CD4-positive, CD25-positive, alpha-beta regulatory T cell (primary cell): ENCODE results near the gene CNTN4. TPM values are rescaled to one million over a fixed set of nuclear protein-coding genes. Genes with fewer than 3 reads are reported as not detected.

ENCODE experiments used
- ATAC-seq, 2 donors: fragments of 150-1000 bp; cut with Tn5 transposase; one replicate each; pipeline ENCODE4 v1.10.0; 2021; ENCODE audit warnings: low read depth in 2 of 2, moderate number of reproducible peaks in 2 of 2, moderate library complexity in 1 of 2
- DNase-seq, 3 donors: peaks; one replicate each; pipeline versions ENCODE4 v3.0.0 to v3.0.0-alpha.2; 2012 to 2022; ENCODE audit warnings: mixed read lengths in 1 of 3
- H3K27ac ChIP-seq: one replicate; pipeline ENCODE4 v1.7.0; 2013; ENCODE audit warnings: mild to moderate bottlenecking, low read length; ENCODE audit not compliant: insufficient read depth, poor library complexity, severe bottlenecking
- H3K27me3 ChIP-seq: one replicate; pipeline ENCODE4 v1.7.0; 2013; ENCODE audit warnings: low read length; ENCODE audit not compliant: control insufficient read depth, insufficient read depth
- H3K36me3 ChIP-seq: one replicate; pipeline ENCODE4 v1.7.0; 2013; ENCODE audit warnings: mild to moderate bottlenecking, low read length, moderate library complexity; ENCODE audit not compliant: control insufficient read depth, insufficient read depth
- H3K4me1 ChIP-seq: 2 replicates; pipeline ENCODE4 v1.7.0; 2013; ENCODE audit warnings: mild to moderate bottlenecking, low read length; ENCODE audit not compliant: insufficient read depth, control insufficient read depth, poor library complexity, severe bottlenecking
- H3K4me3 ChIP-seq: one replicate; pipeline ENCODE4 v1.7.0; 2013; ENCODE audit warnings: low read depth, mild to moderate bottlenecking, low read length, moderate library complexity
- H3K9me3 ChIP-seq, 2 experiments: 1 replicate in 1 of 2; 2 replicates in 1 of 2; pipeline ENCODE4 v1.7.0; 2013; ENCODE audit warnings: low read length in 2 of 2, mild to moderate bottlenecking in 1 of 2, moderate library complexity in 1 of 2; ENCODE audit not compliant: control insufficient read depth in 2 of 2
- H3K27ac Mint-ChIP-seq, 3 donors: one replicate each; pipeline ENCODE4 v1.8.0; 2020 to 2022; ENCODE audit warnings: mild to moderate bottlenecking in 3 of 3, mixed read lengths in 3 of 3, moderate library complexity in 2 of 3
- H3K27me3 Mint-ChIP-seq: one replicate; pipeline ENCODE4 v1.8.0; 2022; ENCODE audit warnings: mild to moderate bottlenecking, mixed read lengths
- H3K36me3 Mint-ChIP-seq: one replicate; pipeline ENCODE4 v1.8.0; 2020; ENCODE audit warnings: mixed read lengths
- H3K4me1 Mint-ChIP-seq, 4 donors: one replicate each; pipeline ENCODE4 v1.8.0; 2020 to 2022; ENCODE audit warnings: mixed read lengths in 4 of 4, mild to moderate bottlenecking in 1 of 4
- H3K4me3 Mint-ChIP-seq, 4 donors: one replicate each; pipeline ENCODE4 v1.8.0; 2020 to 2022; ENCODE audit warnings: mild to moderate bottlenecking in 4 of 4, mixed read lengths in 4 of 4, moderate library complexity in 3 of 4
- H3K9me3 Mint-ChIP-seq, 7 donors: one replicate each; pipeline ENCODE4 v1.8.0; 2020 to 2022; ENCODE audit warnings: mixed read lengths in 7 of 7, mild to moderate bottlenecking in 3 of 7, moderate library complexity in 2 of 7
- polyA plus RNA-seq, 4 donors: library from polyadenylated mRNA; unstranded; fragments of 300-500 nt; fragmentation: Illumina TruSeq; gene quantifications; one replicate each; pipeline ENCODE4 v1.2.3, GENCODE V29; 2021
- total RNA-seq: library from RNA; stranded (reverse); gene quantifications from one replicate; pipeline ENCODE4 v1.2.3, GENCODE V29; 2022

Gene CNTN4
- total and polyA plus RNA-seq, 5 donors from 2014 or later: not detected

GRCh38 chr3:2441558-2441957 is 342.9 kb downstream of the CNTN4 start:
- H3K4me1 Mint-ChIP-seq: no peaks in the 10 kb centered on the region

GRCh38 chr3:2446146-2446545 is 347.5 kb downstream of the CNTN4 start:
- Histone ChIP-seq H3K27me3 (no peaks in the 10 kb centered on the region), H3K27ac (no peak overlapping the region), H3K36me3 (no peaks in the 10 kb centered on the region), H3K4me1 (no peaks in the 10 kb centered on the region), H3K4me3 (no peak overlapping the region), H3K9me3 (no peaks in the 10 kb centered on the region)
- DNase-seq (no peak), ATAC-seq (no peak)
- no peaks in the 10 kb centered on the region for H3K36me3 Mint-ChIP-seq
- H3K27ac Mint-ChIP-seq: no peak overlapping the region
- H3K9me3 Mint-ChIP-seq: peaks cover 0 to 10% (median 2%) of the 10 kb centered on the region in 7 donors
- H3K27me3 Mint-ChIP-seq: no peaks in the 10 kb centered on the region
- no peak overlapping the region for H3K4me3 Mint-ChIP-seq
- no peaks in the 10 kb centered on the region for H3K4me1 Mint-ChIP-seq

More at GRCh38 chr3:2441558-2441957, 342.9 kb downstream of the CNTN4 start:
- H3K9me3 Mint-ChIP-seq: peaks cover 0 to 12% (median 4%) of the 10 kb centered on the region in 7 donors
- Histone ChIP-seq H3K36me3 (no peaks in the 10 kb centered on the region), H3K27me3 (no peaks in the 10 kb centered on the region), H3K4me3 (no peak overlapping the region), H3K27ac (no peak overlapping the region), H3K4me1 (no peaks in the 10 kb centered on the region), H3K9me3 (no peaks in the 10 kb centered on the region)
- no peak overlapping the region for H3K4me3 Mint-ChIP-seq
- DNase-seq (no peak), ATAC-seq (no peak)
- H3K27ac Mint-ChIP-seq: no peak overlapping the region
- H3K27me3 Mint-ChIP-seq: no peaks in the 10 kb centered on the region
- H3K36me3 Mint-ChIP-seq: no peaks in the 10 kb centered on the region

- Mint-ChIP-seq H3K9me3 (peaks cover 0 to 8% (median 2%) of the 10 kb centered on the region in 7 donors), H3K27ac (no peak overlapping the region), H3K27me3 (no peaks in the 10 kb centered on the region)
Measured at GRCh38 chr3:2452249-2452648, 353.6 kb downstream of the CNTN4 start.

GRCh38 chr3:2454865-2455264 is 356.2 kb downstream of the CNTN4 start:
- Histone ChIP-seq H3K27me3 (no peaks in the 10 kb centered on the region), H3K4me3 (no peak overlapping the region), H3K27ac (no peak overlapping the region), H3K36me3 (no peaks in the 10 kb centered on the region), H3K4me1 (no peaks in the 10 kb centered on the region), H3K9me3 (no peaks in the 10 kb centered on the region)
- H3K4me1 Mint-ChIP-seq: no peaks in the 10 kb centered on the region
- no peak overlapping the region for H3K4me3 Mint-ChIP-seq
- no peaks in the 10 kb centered on the region for H3K36me3 Mint-ChIP-seq
- no peak overlapping the region for H3K27ac Mint-ChIP-seq
- no peak for ATAC-seq
- no peak for DNase-seq
- peaks cover 0 to 6% (median under 1%) of the 10 kb centered on the region in 7 donors for H3K9me3 Mint-ChIP-seq
- H3K27me3 Mint-ChIP-seq: no peaks in the 10 kb centered on the region

More at GRCh38 chr3:2452249-2452648, 353.6 kb downstream of the CNTN4 start:
- Histone ChIP-seq H3K27ac (no peak overlapping the region), H3K4me1 (no peaks in the 10 kb centered on the region), H3K4me3 (no peak overlapping the region), H3K36me3 (no peaks in the 10 kb centered on the region), H3K27me3 (no peaks in the 10 kb centered on the region), H3K9me3 (no peaks in the 10 kb centered on the region)
- Mint-ChIP-seq H3K4me3 (no peak overlapping the region), H3K36me3 (no peaks in the 10 kb centered on the region), H3K4me1 (no peaks in the 10 kb centered on the region)
- no peak for DNase-seq
- no peak for ATAC-seq

DNA sequence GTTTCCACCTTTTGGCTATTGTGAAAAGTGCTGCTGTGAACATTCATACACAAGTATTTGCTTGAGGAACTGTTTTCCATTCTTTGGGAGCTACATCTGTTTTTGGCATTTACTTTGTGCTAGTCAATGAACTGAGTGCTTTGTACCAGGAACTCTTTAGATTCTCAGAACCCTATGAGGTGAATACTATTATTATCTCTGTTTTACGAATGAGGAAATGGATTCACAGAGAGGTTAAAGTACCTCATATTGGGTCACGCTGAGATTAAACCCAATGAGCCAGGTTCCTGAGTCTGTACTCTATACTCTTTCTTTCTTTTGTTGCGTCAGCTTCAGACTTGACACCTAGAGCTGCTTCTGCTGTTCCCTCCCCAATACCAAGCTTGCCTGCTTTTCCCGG is 358.1 kb downstream of the CNTN4 start:
- Mint-ChIP-seq H3K9me3 (peaks cover 0 to 6% (median 0%) of the 10 kb centered on the region in 7 donors), H3K27ac (no peak overlapping the region), H3K27me3 (no peaks in the 10 kb centered on the region), H3K4me1 (no peaks in the 10 kb centered on the region), H3K4me3 (no peak overlapping the region), H3K36me3 (no peaks in the 10 kb centered on the region)
- Histone ChIP-seq H3K27ac (no peak overlapping the region), H3K4me1 (no peaks in the 10 kb centered on the region), H3K4me3 (no peak overlapping the region), H3K36me3 (no peaks in the 10 kb centered on the region), H3K9me3 (no peaks in the 10 kb centered on the region), H3K27me3 (no peaks in the 10 kb centered on the region)
- DNase-seq: no peak
- ATAC-seq: no peak

- no peak overlapping the region for H3K27ac Mint-ChIP-seq
- H3K27me3 Mint-ChIP-seq: no peaks in the 10 kb centered on the region
Measured at GRCh38 chr3:2458816-2459215, 360.1 kb downstream of the CNTN4 start.

DNA sequence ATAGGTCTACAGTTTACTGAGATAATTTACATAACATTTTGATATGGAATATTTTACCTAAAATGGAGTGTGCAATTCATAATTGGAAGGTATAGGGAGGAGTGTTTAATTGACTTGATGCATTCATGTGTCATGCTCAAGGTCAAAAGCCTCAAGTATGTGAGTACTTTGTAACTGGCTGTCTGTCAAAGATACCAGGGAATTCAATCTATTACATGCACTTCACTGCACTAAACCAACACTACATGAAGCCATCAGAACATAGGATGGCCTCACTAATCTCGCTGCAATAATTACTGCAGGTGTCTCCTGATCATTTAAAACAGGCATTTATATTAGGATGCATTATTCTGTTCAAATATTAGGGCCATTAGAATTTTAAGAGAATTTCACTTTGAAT is 367.2 kb downstream of the CNTN4 start:
- no peaks in the 10 kb centered on the region for H3K36me3 ChIP-seq
- Mint-ChIP-seq H3K27me3 (no peaks in the 10 kb centered on the region), H3K9me3 (peaks cover 0 to 8% (median 4%) of the 10 kb centered on the region in 7 donors), H3K4me3 (no peak overlapping the region), H3K4me1 (no peaks in the 10 kb centered on the region), H3K27ac (no peak overlapping the region), H3K36me3 (no peaks in the 10 kb centered on the region)
- H3K4me3 ChIP-seq: no peak overlapping the region
- H3K27ac ChIP-seq: no peak overlapping the region
- H3K27me3 ChIP-seq: no peaks in the 10 kb centered on the region
- peaks cover 0 to 3% of the 10 kb centered on the region in 2 experiments for H3K9me3 ChIP-seq
- DNase-seq: no peak
- no peak for ATAC-seq
- H3K4me1 ChIP-seq: no peaks in the 10 kb centered on the region

More at GRCh38 chr3:2458816-2459215, 360.1 kb downstream of the CNTN4 start:
- no peaks in the 10 kb centered on the region for H3K36me3 Mint-ChIP-seq
- Histone ChIP-seq H3K27ac (no peak overlapping the region), H3K4me1 (no peaks in the 10 kb centered on the region), H3K36me3 (no peaks in the 10 kb centered on the region), H3K9me3 (no peaks in the 10 kb centered on the region), H3K4me3 (no peak overlapping the region), H3K27me3 (no peaks in the 10 kb centered on the region)
- no peaks in the 10 kb centered on the region for H3K4me1 Mint-ChIP-seq
- DNase-seq (no peak), ATAC-seq (no peak)
- no peak overlapping the region for H3K4me3 Mint-ChIP-seq
- H3K9me3 Mint-ChIP-seq: peaks cover 0 to 4% (median 0%) of the 10 kb centered on the region in 7 donors

DNA sequence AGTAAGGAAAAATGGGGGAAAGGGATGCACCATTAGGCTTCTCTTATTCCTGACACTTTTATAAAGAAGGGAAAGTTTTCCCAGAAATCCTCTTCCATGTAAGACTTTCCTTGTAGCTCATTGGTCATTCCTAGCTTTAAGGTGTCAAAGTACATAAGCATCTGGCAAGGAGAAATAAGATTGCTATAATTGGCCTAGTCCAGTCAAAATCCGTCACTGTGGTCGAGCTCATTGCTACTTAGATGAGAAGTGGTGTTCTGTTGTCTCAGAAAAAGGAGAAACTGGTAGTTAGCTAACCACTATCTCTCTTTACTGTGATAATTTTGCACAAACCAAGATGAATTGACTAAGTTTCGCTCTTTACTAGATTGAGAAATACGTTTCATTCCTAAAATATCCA is 370.1 kb downstream of the CNTN4 start:
- Histone ChIP-seq H3K27ac (no peak overlapping the region), H3K9me3 (peaks cover 0 to 3% of the 10 kb centered on the region in 2 experiments), H3K27me3 (no peaks in the 10 kb centered on the region), H3K4me3 (no peak overlapping the region), H3K4me1 (no peaks in the 10 kb centered on the region), H3K36me3 (no peaks in the 10 kb centered on the region)
- peaks cover 0 to 9% (median 8%) of the 10 kb centered on the region in 7 donors for H3K9me3 Mint-ChIP-seq
- H3K4me3 Mint-ChIP-seq: no peak overlapping the region
- DNase-seq: no peak
- ATAC-seq: no peak
- no peaks in the 10 kb centered on the region for H3K4me1 Mint-ChIP-seq
- H3K27me3 Mint-ChIP-seq: no peaks in the 10 kb centered on the region
- no peak overlapping the region for H3K27ac Mint-ChIP-seq
- no peaks in the 10 kb centered on the region for H3K36me3 Mint-ChIP-seq
